Adrenal gland (tissue), 5 donors: ENCODE results near the gene HAUS7.

ENCODE experiments used
- POLR2A ChIP-seq, 2 donors: fragments of 450-650 bp; IDR thresholded peaks; one replicate each; pipeline ENCODE4 v1.6.1; 2017; ENCODE audit warnings: antibody characterized with exemption in 2 of 2, mild to moderate bottlenecking in 2 of 2, moderate library complexity in 1 of 2
- TF ChIP-seq, protein P1 (sequence below), 6 experiments: fragments of 450-650 bp in 4 of 6; fragments of 200-600 bp in 2 of 6; sonication (generic) in 1 of 6; IDR thresholded peaks; 1 replicate in 5 of 6; 2 replicates in 1 of 6; pipeline versions ENCODE4 v1.5.1 to v1.8.0; 2016 to 2021; ENCODE audit warnings: antibody characterized with exemption in 6 of 6, mild to moderate bottlenecking in 2 of 6, moderate library complexity in 1 of 6
- donor health status: DM: no; HTN: no; CAD: no.

GRCh38 chrX:153430796-153431195 lies 39.6 kb downstream of the HAUS7 start:
- no peak for TF ChIP-seq POLR2A (IDR thresholded peaks at IDR 0.05)
- TF ChIP-seq, protein P1, sequence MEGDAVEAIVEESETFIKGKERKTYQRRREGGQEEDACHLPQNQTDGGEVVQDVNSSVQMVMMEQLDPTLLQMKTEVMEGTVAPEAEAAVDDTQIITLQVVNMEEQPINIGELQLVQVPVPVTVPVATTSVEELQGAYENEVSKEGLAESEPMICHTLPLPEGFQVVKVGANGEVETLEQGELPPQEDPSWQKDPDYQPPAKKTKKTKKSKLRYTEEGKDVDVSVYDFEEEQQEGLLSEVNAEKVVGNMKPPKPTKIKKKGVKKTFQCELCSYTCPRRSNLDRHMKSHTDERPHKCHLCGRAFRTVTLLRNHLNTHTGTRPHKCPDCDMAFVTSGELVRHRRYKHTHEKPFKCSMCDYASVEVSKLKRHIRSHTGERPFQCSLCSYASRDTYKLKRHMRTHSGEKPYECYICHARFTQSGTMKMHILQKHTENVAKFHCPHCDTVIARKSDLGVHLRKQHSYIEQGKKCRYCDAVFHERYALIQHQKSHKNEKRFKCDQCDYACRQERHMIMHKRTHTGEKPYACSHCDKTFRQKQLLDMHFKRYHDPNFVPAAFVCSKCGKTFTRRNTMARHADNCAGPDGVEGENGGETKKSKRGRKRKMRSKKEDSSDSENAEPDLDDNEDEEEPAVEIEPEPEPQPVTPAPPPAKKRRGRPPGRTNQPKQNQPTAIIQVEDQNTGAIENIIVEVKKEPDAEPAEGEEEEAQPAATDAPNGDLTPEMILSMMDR (IDR thresholded peaks at IDR 0.05), result no peak
